Islet of Langerhans (tissue), 1 donor: Measurements from ENCODE around the gene CAMTA1.
"Not testable (repeated sequence)": the region's sequence is repeated elsewhere in the genome, so short reads cannot be mapped to it uniquely, and the experiment has no call there.

Source experiments
- FAIRE-seq: peaks from one replicate; lab custom pipeline; 2011; peaks lifted over from hg19 to GRCh38; lab: Jason Lieb, UNC

The CAMTA1 gene

GRCh38 chr1:7684132-7684531, 898.9 kb downstream of the CAMTA1 start:
- no peak for FAIRE-seq

DNA sequence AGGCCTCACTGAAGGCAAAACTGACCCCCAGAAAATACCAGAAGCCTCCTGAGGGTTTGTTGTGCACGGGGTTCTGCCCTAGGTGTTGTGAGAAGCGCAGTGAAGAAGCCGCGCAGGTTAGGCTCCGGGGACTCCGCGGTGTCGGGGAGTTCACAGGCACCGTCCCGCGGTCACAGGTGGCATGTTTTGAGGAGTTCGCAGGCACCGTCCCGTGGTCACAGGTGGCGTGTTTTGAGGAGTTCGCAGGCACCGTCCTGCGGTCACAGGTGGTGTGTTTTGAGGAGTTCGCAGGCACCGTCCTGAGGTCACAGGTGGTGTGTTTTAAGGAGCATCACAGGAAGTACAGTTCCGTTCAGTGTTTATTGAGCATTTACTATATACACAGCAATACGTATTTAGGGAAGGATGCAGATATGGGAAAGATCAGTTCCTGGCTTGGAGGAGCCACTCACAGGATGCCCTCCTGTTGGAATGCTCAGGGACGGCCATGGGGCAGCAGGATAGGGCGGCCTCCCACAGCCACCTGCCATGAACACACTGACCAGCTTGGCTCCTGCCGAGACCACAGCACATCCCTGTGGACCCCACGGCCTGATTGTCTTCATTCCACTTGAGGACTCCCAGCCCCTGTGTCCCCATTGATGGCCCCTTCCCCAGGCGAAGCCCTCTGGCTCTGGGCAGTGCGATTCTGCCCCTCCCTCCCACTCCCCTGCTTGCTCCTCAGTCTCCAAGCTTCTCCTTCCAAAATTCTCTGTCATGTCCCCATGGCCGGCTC, 899.8 kb downstream of the CAMTA1 start:
- no peak for FAIRE-seq

DNA sequence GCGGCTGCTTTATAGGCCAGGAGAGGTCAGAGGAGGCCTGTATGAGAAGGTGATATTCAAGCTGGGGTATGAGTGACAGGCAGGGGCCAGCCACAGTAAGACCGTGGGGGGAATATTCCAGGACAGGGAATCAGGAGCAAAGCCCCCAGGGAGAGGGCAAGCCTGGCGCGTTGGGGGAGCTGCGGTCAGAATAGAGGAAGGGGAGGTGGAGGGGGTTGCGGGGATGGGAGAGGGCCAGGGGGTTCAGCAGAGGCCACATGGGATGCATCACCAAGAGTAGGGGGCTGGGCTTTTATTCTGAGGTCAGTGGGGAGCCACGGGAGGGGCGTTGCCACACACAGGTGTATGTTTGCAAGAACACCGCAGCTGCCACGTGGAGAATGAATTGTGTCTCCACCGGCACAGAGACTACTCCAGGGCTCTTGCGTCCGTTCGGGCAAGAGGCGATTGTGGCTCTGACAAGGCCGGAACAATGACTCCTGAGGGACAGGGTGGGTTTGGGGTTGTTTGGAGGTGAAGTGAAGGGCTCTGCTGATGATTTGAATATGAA, 901.1 kb downstream of the CAMTA1 start:
- no peak for FAIRE-seq

DNA sequence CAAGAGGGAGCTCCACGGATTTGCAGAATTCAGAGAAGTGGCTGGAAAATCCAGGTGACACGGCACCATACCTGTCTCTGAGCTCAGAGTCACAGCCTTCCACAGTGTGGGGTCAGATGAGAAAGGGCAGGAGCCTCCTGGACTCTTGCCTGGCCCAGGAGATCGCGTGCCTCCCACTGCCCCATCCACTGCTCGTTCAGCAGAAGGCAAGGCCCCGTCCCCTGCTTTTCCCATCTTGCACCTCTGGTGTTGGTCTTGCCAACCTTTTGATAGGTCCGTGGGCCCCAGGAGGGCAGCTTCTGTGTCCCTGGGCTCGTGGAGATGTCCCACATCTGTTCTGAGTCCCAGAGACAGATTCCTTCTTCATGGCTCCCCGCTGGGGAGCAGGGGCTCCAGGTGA, 902.2 kb downstream of the CAMTA1 start:
- FAIRE-seq = no peak

DNA sequence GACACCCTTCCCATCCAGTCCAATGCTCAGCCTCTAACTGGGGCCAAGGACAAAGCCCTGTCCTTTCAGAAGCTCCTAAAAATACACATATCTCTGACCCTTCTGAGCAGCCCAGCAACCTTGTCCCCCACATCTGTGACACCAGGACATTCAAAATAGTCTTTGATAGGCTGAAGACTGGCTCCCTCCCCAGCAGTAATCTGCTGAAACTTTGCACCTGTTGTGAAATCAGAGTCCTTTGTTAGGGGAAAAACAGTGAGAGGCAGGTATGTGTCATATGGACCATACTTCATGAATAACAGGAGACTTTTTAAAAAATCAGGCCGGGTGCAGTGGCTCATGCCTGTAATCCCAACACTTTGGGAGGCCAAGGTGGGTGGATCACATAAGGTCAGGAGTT, 903.4 kb downstream of the CAMTA1 start:
- FAIRE-seq = no peak

DNA sequence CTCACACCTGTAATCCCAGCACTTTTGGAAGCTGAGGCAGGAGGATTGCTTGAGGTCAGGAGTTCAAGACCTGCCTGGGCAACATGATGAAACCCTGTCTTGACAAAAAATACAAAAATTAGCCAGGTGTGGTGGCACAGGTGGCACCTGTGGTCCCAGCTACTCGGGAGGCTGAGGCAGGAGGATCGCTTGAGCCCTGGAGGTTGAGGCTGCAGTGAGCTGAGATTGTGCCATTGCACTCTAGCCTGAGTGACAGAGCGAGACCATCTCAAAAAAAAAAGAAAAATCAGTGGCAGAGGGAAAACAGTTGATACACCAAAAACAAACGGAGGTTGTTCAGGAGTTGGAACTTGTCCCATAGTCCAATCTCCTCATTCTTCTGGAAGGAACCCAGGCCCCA, 904.1 kb downstream of the CAMTA1 start:
- not testable (repeated sequence) for FAIRE-seq

DNA sequence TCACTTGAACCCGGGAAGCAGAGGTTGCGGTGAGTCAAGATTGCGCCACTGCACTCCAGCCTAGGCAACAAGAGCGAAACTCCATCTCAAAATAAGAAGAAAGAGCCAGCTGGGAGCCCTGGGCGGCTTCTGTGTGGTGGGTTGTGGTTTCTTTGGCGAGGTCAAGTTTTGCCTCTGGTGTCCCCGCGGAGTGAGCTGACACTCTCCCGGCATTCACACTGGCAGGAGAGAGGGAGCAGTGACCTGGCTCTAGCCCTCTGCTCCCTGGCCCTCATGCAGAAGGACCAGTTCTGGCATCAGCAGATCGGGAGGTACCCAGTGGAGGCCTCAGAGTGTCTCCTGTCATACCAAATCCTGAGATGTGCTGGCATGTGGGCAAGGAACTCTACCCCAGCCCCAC, 904.8 kb downstream of the CAMTA1 start:
- FAIRE-seq = no peak

DNA sequence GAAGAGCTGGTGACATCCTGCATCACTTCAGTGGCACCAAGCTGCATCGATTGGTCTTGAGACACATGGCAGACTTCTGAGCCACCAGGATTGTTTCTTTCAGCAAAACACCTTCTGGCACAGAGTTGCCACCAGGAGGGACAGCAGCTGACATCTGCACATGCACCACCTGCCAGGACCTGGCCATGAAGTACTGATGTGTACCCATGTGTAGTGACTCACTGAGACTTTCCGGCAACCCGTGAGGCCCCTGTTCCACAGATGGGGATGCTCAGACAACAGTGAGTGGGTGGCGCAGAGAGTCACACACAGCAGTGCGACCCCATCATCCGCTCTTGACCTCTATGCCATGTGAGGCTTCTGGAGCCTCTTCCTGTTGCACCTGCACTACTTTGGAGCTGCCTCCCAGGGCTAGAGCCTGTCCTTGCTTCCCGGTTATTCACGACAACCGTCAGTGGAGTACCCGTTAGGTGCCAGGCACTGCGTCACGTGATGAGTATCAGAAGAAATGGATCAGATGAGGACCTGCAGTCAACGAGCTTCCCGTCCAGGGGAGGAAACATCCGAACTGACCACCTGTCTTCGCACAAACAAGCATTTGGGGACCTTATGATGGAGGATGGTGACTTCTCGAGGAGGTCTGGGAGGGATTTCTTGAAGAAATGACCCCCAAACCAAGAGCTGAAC, 905.4 kb downstream of the CAMTA1 start:
- no peak for FAIRE-seq

- FAIRE-seq = no peak
Measured at GRCh38 chr1:7691576-7691975, 906.3 kb downstream of the CAMTA1 start.

DNA sequence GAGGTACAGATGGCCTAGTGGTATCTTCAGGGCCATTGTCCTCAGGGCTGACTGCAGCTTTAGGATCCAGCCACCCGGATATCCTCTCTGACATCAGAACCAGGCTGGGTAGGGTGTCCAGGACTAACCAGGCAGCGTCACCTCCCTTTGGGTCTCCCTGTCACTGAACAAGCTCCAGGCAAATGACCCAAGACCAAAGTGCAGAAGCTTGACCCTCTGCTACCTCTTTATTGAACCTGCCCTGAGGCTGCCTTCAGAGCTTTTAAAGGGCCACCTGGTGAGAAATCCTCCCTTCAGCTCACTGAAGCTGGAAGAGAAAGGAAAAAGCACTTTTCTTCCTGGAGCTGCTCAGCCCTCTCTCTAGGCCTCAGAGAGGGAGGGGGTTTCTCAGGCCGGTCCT, 906.8 kb downstream of the CAMTA1 start:
- FAIRE-seq = no peak

GRCh38 chr1:7693037-7693436, 907.8 kb downstream of the CAMTA1 start:
- FAIRE-seq = not testable (repeated sequence)

GRCh38 chr1:7693662-7694061, 908.4 kb downstream of the CAMTA1 start:
- no peak for FAIRE-seq

DNA sequence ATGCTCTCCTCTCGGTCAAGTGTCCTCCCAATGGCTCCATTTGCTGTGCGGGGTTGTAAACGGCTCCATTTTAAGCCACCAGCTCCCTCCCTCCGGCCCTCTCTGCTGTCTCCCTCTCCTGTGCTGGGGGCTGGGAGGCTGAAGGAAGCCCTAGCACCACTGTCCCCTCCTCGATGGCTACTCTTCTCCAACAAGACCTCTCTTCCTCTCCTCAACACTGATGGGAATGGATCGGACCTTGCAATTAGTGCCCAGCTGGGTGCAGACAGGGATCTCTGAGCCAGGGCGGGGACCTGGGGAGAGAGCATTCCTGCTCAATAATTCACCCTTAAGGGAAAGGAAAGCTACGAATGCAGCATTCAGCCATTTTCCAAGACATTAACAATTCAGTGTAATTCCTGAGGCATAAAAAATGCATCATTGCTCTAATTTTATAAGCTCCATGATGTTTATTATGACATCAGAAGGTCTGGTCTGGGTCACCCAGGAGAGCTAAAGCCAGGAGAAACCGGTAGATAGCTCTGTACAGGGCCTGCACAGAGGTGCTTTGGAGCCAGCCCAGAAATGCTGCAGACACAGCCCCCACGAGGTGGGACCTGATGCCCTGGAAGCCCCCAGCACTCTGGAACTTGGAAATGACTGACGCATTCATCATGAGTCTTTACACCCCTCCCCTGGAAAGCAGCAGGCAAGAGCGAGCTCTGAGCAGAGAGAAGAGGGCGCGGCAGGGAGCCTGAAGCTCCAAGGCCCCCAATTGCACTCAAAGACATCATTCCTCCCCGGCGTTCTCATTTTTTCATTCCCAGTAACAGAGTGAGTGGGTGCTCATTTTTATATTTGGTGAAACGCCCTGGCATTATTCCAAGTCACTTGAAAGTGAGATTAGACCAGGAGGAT, 909.6 kb downstream of the CAMTA1 start:
- no peak for FAIRE-seq

- FAIRE-seq = no peak
Measured at GRCh38 chr1:7695497-7696117, 910.4 kb downstream of the CAMTA1 start.

DNA sequence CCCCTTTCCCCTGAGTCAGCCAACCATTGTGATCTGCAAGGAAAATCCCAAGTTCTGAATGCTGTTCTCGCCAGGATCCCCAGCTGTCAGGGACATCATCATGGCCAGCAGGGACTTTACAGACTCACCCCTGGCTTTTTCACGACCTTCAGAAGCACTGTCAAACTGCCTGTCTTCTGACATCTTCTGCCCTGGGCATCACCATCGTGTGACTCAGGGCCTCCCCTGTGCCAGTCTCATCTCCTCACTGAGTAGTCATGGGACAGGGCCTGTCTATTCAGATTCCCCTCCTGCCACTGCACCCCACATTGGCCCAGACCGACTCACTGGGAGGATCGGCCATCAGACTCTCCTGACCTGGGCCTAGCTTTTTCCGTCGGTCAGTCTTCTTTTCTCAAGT, 913.4 kb downstream of the CAMTA1 start:
- FAIRE-seq = no peak

DNA sequence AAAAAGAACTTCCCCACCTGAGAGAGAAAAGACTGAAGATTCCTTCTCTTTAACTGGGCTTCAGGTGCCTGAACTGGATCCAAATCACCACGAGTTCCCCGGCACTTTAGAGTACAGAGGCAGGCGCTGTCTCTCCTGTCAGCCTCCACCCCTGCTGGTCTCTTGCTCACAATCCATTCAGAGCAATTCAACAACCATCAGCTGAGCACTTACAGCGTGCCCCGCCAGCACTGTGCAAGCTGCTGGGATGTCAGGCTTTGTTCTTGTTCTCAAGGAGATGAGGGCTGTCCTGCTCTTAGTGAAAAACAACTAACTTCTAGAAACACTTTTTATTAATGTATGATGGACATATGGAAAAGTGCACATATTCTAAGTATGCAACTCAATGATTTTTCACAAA, 917.1 kb downstream of the CAMTA1 start:
- no peak for FAIRE-seq

- FAIRE-seq = no peak
Measured at GRCh38 chr1:7703321-7704213, 918.3 kb downstream of the CAMTA1 start.

- no peak for FAIRE-seq
Measured at GRCh38 chr1:7704214-7705047, 919.2 kb downstream of the CAMTA1 start.

- FAIRE-seq = no peak
Measured at GRCh38 chr1:7705048-7705907, 920.0 kb downstream of the CAMTA1 start.
